ENCODE data around the gene C8B.

DNA sequence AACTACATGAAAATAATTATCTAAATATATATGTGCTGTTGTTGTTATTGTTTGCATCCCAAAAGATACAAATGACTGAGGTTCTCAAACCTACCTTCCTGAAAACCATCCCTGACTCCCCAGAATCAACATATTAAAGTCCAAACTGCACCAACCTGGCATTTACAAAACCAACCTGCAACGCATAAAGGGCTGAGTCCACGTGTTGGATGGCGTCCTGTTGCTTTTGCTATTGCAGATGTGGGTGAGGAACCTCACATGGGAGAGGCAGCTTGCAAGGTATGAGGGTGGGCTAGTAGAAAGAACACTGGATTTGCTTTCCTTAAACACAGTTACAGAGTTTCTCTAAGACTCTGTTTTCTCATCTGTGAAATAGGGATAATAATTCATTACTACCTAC is 1.5 kb upstream of the C8B start:
- TF ChIP-seq, protein P1, sequence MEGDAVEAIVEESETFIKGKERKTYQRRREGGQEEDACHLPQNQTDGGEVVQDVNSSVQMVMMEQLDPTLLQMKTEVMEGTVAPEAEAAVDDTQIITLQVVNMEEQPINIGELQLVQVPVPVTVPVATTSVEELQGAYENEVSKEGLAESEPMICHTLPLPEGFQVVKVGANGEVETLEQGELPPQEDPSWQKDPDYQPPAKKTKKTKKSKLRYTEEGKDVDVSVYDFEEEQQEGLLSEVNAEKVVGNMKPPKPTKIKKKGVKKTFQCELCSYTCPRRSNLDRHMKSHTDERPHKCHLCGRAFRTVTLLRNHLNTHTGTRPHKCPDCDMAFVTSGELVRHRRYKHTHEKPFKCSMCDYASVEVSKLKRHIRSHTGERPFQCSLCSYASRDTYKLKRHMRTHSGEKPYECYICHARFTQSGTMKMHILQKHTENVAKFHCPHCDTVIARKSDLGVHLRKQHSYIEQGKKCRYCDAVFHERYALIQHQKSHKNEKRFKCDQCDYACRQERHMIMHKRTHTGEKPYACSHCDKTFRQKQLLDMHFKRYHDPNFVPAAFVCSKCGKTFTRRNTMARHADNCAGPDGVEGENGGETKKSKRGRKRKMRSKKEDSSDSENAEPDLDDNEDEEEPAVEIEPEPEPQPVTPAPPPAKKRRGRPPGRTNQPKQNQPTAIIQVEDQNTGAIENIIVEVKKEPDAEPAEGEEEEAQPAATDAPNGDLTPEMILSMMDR (IDR thresholded peaks at IDR 0.05) = no peak
- TF ChIP-seq POLR2A (IDR thresholded peaks at IDR 0.05) = no peak
